HG03342 (cell line): Measurements from ENCODE around the gene NRTN.

Experiments used
- ATAC-seq: cut with Tn5 transposase; IDR thresholded peaks from one replicate; pipeline ENCODE4 v1.9.1; 2021; ENCODE audit warnings: mild to moderate bottlenecking, moderate library complexity; ENCODE audit not compliant: unreplicated experiment

The NRTN gene

DNA sequence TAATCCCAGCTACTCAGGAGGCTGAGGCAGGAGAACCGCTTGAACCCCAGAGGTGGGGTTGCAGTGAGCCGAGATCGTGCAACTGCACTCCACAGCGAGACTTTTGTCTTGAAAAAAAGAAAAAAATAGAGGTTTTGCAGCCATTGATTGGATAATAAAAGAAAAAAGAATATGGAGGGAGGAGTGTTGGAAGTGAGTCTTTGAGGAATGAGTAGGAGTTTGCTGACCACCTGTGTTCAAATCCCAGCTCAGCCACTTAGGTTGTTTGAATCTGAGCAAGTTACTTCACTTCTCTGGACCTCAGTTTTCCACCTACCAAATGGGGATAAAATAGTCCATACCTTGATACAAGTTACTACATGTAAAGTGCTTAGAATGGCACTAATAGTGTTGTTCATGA, 6.2 kb downstream of the NRTN start:
- no peak for ATAC-seq

DNA sequence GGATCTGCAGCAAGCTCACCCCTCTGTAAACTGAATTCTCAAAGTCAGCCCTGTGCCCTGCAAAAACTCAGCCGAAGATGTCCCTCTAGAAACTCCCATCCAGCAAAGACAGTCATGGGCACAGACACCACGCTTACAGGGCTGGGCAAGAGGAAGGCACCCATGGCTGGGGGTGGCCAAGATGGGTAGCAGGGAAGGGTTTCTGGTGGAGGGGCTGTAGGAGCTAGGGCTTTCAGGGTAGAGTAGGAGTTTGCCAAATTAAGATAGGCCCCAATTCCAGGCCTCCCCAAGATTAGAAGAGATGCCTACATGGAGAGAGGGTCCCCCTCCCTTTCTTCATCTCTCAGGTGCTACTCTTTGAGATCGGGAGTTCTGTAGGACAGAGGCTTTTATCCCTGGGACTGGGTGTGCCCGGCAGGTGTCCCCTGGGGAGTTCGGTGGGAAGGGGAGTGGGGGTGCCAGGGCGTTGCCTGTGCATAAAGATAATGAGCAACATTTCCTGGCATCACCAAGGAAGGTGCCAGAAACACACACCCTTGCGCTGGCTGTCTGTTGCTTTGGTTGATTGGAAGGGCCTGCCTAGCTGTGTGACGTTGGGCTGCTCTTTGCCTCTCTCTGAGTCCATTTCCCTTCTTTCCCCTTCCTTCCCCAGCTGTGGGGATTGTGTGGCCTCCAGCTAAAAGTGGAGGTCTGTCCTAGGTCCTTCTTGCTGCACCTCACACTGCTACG, 9.4 kb downstream of the NRTN start:
- ATAC-seq, result no peak

- no peak for ATAC-seq
Measured at GRCh38 chr19:5814852-5815246, 10.0 kb downstream of the NRTN start.

DNA sequence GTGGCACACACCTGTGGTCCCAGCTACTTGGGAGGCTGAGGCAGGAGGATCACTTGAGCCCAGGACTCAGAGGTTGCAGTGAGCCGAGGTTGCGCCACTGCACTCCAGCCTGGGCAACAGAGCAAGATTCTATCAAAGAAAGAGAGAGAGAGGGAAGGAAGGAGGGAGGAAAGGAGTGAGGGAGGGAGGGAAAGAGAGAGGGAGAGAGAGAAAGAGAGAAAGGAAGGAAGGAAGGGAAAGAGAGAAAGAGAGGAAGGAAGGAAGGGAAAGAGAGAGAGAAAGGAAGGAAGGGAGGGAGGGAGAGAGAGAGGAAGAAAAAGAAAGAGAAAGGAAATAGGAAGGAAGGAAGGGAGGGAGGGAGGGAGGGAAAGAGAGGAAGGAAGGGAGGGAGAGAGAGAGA, 12.4 kb downstream of the NRTN start:
- no peak for ATAC-seq

DNA sequence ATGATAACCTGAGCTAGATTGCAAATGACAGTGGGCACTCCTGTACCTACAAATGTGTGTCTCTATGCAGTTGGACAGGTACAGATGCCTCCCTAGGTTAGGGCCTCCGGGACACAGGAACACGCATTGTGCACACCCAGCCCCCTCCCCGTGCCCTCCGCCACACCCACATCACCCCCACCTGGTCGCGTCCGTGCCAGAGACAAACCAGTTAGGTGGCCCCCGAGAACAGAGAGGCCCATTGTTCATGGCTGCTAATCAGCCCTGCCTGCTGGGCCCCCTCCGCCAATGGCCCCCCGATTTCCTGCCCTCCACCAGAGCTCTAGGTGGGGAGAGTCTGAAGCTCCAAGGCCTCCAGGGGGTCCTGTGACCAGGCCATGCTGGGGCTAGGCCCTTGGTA, 13.7 kb downstream of the NRTN start:
- no peak for ATAC-seq

- ATAC-seq, result no peak
Measured at GRCh38 chr19:5820785-5821184, 15.9 kb downstream of the NRTN start.

GRCh38 chr19:5821521-5822180, 16.8 kb downstream of the NRTN start:
- no peak for ATAC-seq

DNA sequence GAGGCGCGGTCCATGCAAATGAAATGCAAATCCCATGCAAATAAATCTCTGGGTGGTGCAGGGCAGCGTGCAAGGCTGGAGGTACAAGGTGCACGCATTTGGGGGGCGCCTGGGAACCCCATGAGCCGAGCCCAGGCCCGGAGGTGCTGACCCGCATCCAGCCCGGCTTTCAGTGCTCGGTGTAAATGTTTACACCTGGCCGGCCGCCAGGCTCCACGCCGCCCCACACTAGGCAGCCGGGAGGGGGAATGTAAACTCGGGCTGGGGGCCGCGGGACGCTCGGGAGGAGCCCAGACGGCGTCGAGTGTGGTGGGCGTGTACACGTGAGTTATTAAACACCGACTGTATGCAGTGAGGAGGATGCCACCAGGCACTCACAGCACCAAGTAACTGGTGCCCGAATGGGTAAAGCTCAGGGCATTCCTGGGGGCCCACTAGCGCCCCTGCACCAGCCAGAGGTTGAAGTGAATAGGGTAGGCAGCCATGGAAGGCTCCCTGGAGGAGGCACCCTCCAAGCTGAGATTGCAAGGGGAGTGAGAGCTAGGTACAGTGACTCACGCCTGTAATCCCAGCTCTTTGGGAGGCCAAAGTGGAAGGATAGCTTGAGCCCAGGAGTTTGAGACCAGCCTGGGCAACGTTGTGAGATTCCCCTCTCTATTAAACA, 17.4 kb downstream of the NRTN start:
- no peak for ATAC-seq

- ATAC-seq, result no peak
Measured at GRCh38 chr19:5823579-5824281, 18.9 kb downstream of the NRTN start.

GRCh38 chr19:5824751-5825150, 19.9 kb downstream of the NRTN start:
- ATAC-seq, result no peak

DNA sequence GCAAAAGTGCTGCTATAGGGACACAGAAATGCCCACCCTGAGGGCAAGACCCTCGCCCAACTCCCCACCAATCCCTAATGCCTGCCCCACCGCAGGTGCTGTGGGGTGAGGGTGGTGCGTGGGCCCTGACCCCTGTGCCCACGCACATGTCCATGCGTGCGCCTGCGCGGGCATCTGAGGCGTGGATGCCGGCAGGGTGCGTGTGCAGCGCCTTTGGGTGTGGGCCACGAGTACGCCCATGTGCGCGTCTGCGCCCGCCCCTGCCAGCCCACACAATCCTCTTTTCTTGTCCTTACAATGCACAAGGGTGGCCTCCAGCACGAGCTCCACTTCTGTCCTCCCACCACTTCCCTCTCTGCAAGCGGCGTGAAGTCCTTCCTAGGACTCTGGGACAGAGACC, 20.3 kb downstream of the NRTN start:
- no peak for ATAC-seq

GRCh38 chr19:5826531-5827341, 21.9 kb downstream of the NRTN start:
- ATAC-seq, result no peak

GRCh38 chr19:5827342-5827890, 22.5 kb downstream of the NRTN start:
- no peak for ATAC-seq

DNA sequence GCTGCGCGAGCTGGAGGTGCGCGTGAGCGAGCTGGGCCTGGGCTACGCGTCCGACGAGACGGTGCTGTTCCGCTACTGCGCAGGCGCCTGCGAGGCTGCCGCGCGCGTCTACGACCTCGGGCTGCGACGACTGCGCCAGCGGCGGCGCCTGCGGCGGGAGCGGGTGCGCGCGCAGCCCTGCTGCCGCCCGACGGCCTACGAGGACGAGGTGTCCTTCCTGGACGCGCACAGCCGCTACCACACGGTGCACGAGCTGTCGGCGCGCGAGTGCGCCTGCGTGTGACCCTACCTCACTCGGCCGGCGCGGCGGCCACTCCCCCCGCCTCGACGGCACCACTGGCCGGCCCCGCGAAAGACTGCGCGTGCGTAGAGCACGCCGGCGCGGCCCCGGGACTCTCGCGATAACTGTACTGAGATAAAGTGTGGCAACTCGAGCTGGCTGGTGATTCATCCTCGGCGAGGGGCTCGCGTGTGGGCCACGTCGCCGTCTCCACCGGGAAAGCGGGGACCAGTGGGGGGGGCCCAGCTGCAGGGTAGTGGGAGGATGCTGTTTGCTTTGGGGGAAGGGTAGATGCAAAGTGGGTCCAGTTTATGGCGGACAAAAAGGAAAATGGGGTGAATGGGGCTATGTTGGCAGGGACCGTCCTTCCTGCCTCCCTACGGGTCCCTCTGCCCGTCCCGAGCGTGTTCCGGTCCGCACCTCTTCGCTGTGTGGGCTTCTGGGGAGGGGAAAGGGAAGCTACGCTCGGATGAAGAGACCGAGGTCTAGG, 23.2 kb downstream of the NRTN start:
- ATAC-seq, result peak; percentile 57

DNA sequence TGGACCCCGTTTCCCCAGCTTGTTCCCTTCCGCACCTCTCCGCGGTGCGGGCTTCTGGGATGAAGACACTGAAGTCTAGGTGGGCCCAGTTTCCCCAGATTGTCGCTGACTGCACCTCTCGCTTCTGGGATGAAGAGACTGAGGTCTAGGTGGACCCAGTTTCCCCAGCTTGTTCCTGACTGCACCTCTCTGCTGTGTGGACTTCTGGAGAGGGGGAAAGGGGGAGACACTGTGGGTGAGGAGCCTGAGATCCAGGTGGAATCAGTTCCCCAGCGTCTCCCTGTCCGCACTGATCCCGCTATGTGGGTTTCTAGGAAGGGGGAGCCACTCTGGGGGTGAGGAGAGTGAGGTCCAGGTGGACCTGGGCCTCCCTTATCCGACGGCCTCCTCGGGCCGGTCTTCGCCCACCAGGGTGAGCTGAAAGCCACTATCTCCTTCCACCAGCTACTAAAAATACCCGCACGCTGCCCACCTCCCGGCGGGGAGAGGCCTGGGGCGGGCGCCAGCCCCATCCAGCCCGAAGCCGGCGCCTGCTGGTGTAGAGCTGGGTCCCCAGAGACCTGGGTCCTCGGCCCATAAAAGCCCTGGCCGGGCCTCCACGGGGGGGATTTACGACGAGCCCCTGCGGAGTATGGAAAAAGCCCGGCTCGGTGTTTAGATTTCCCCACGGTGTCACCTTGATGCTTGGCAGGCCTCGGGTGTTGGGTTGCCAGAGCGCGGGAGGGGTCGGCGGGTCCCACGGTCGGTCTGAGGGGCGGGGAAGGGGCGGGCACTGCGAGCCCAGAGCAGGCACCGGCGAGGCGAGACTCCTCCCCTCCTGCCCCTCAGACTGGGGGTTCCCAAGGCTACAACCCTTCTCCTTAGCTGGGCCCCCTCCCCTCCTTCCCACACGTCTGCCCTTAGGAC, 24.0 kb downstream of the NRTN start:
- ATAC-seq, result no peak

DNA sequence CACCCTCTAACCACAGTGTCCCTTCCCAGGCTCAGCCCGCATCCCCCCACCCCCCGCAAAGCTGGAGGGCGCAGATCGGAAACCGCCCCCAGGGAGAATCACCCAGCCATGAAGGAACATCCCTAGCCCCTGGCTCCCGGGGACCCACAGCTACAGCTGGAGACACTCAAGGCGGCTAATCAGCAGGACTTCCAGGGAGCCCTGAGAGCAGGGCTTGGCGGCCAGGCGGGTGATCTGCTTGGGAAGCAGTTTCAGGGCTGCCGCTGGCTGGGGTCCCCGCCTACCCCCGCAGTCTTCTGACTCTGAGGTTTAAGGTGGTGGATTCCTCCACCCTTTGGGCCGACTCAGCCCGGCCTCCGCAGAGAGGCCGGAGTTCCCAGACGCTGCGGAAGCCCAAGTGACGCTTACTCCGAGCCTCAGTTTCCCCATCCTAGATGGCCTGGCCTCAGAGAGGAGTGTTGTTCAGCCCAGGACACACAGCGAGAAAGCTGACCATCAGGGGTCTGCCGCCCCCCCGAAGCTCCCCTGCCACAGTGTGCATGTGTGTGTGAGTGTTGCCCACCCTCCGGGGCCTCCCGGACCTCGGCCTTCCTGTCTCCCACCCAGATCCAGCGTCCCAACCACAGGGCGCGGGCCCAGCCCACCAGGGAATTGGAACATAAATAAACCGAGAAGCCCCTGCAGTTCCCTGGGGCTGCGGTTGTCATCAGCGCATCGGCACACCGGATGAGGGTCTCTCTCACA, 24.9 kb downstream of the NRTN start:
- no peak for ATAC-seq

DNA sequence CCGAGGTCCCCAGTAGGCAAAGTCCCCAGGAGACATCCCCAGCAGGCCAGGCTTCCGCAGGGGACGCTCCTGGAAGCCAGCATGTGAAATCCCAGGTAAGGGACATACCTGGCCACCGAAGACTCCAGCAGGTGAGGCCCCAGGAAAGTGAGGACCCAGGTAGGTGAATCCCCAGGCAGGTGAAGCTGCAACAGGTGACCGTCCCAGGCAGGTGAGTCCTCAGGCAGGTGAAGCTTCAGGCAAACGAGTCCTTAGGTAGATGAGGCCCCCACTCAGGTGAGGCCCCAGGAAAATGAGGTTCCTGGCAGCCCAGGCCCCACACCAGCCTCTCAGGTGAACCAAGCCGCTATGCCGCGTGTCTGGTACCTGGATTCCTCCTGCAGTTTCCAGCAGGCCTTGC, 26.3 kb downstream of the NRTN start:
- ATAC-seq, result no peak

DNA sequence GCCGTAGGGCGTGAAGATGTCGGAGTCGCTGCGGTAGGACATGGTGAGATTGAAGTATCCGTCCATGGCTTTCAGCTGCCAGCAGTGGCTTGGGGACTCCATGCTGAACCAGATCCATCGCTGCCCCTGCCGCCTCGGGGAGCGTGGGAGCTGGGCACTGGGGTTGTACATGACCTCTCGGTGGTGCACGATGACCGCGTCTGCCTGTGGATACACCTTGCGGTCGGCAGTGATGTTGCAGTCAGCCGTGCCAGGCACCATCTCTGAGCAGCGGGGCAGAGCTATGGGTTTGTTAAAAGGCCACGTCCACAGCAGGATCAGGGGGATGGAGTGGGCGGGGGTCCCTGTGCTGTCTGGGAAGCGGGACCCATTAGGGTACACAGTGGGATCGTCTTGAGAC, 27.2 kb downstream of the NRTN start:
- no peak for ATAC-seq
